Stimulated activated CD4-positive, alpha-beta T cell treated with anti-CD3 and anti-CD28 coated beads, Interleukin-1b, Interleukin-23, amount 100 ng/mL, for 48 hours (primary cell): ENCODE results near the gene PRKG1.
"Not testable (repeated sequence)": the region's sequence is repeated elsewhere in the genome, so short reads cannot be mapped to it uniquely, and the experiment has no call there.

ENCODE experiments used
- DNase-seq: peaks from one replicate; pipeline ENCODE4 v3.0.0-alpha.2; 2020

PRKG1 gene

GRCh38 chr10:52194716-52195115, 1120.4 kb downstream of the PRKG1 start:
- no peak for DNase-seq

GRCh38 chr10:52197098-52197497, 1122.8 kb downstream of the PRKG1 start:
- DNase-seq, result no peak

- DNase-seq, result no peak
These were observed 1124.3 kb downstream of the PRKG1 start for GRCh38 chr10:52198540-52198939.

GRCh38 chr10:52204906-52205305, 1130.6 kb downstream of the PRKG1 start:
- DNase-seq, result not testable (repeated sequence)

GRCh38 chr10:52208365-52208764, 1134.1 kb downstream of the PRKG1 start:
- DNase-seq, result no peak

- no peak for DNase-seq
These were observed 1135.9 kb downstream of the PRKG1 start for GRCh38 chr10:52210161-52210560.

- DNase-seq, result no peak
These were observed 1137.8 kb downstream of the PRKG1 start for GRCh38 chr10:52212062-52212461.

GRCh38 chr10:52212802-52213201, 1138.5 kb downstream of the PRKG1 start:
- DNase-seq, result no peak

- DNase-seq, result no peak
These were observed 1139.0 kb downstream of the PRKG1 start for GRCh38 chr10:52213321-52213752.

GRCh38 chr10:52215745-52216361, 1141.6 kb downstream of the PRKG1 start:
- peak; percentile 3 for DNase-seq

GRCh38 chr10:52216852-52217251, 1142.6 kb downstream of the PRKG1 start:
- no peak for DNase-seq

- DNase-seq, result no peak
These were observed 1143.2 kb downstream of the PRKG1 start for GRCh38 chr10:52217531-52217930.

GRCh38 chr10:52220947-52221346, 1146.7 kb downstream of the PRKG1 start:
- DNase-seq, result no peak

GRCh38 chr10:52221923-52222322, 1147.6 kb downstream of the PRKG1 start:
- no peak for DNase-seq

GRCh38 chr10:52226197-52226847, 1152.0 kb downstream of the PRKG1 start:
- DNase-seq, result no peak

- DNase-seq, result no peak
These were observed 1154.3 kb downstream of the PRKG1 start for GRCh38 chr10:52228556-52228955.

GRCh38 chr10:52229291-52229931, 1155.1 kb downstream of the PRKG1 start:
- no peak for DNase-seq

GRCh38 chr10:52232561-52233350, 1158.5 kb downstream of the PRKG1 start:
- no peak for DNase-seq

GRCh38 chr10:52233351-52233991, 1159.2 kb downstream of the PRKG1 start:
- not testable (repeated sequence) for DNase-seq

- DNase-seq, result no peak
These were observed 1165.5 kb downstream of the PRKG1 start for GRCh38 chr10:52239771-52240170.

- no peak for DNase-seq
These were observed 1171.3 kb downstream of the PRKG1 start for GRCh38 chr10:52245547-52245946.

- DNase-seq, result not testable (repeated sequence)
These were observed 1173.6 kb downstream of the PRKG1 start for GRCh38 chr10:52247929-52248328.
